ENCODE results near the gene C1orf232. TPM values are rescaled to one million over a fixed set of nuclear protein-coding genes. Genes with fewer than 3 reads are reported as not detected.

The C1orf232 gene
- total RNA-seq, 1 experiment from 2014 or later: not detected

- H3K4me2 ChIP-seq (ENCODE audit: low read length): no peak overlapping the region
- ChIA-PET POLR2A (ENCODE audit: unreplicated experiment) (no interaction called here), CTCF (no interaction called here)
- intact Hi-C loops (cut with micrococcal nuclease): no loop called here
- H3K9ac ChIP-seq (ENCODE audit: low read length): no peak overlapping the region
- H3K9me3 ChIP-seq (ENCODE audit: low read length): no peaks in the 10 kb centered on the region
- TF ChIP-seq EZH2 (IDR thresholded peaks at IDR 0.05; ENCODE audit: low read length, unreplicated experiment) (no peak), EZH2phosphoT487 (IDR thresholded peaks at IDR 0.05; ENCODE audit: borderline replicate concordance, low read length) (no peak), CTCF (conservative IDR thresholded peaks at IDR 0.05; ENCODE audit: low read depth, low read length) (no peak)
- ATAC-seq: no peak
- peaks cover 5% of the 10 kb centered on the region for H3K4me1 ChIP-seq (ENCODE audit: insufficient read depth, low read length)
- no peak overlapping the region for H2AFZ ChIP-seq (ENCODE audit: low read length)
- H3K27ac ChIP-seq (ENCODE audit: low read length): no peak overlapping the region
- no peaks in the 10 kb centered on the region for H3K9me2 ChIP-seq (replicated peaks; ENCODE audit: low read length)
- no peaks in the 10 kb centered on the region for H3F3A ChIP-seq (ENCODE audit: low read length, unreplicated experiment)
- DNase-seq: no peak
- no peaks in the 10 kb centered on the region for H3K36me3 ChIP-seq (ENCODE audit: low read depth, low read length)
- H3K79me2 ChIP-seq (ENCODE audit: low read length): no peaks in the 10 kb centered on the region
- H4K20me1 ChIP-seq (ENCODE audit: low read length): no peaks in the 10 kb centered on the region
- H3K27me3 ChIP-seq (ENCODE audit: low read length): no peaks in the 10 kb centered on the region
- BruUV-seq (replicated peaks): no TSS peak
- H3K4me3 ChIP-seq (ENCODE audit: low read length): no peak overlapping the region
These were observed 14.0 kb downstream of the C1orf232 start for GRCh38 chr1:26154750-26155149.

- intact Hi-C loops (cut with micrococcal nuclease): no loop called here
- Histone ChIP-seq H2AFZ (ENCODE audit: low read length) (no peak overlapping the region), H3K79me2 (ENCODE audit: low read length) (no peaks in the 10 kb centered on the region), H3K4me2 (ENCODE audit: low read length) (no peak overlapping the region), H3K27ac (ENCODE audit: low read length) (no peak overlapping the region), H4K20me1 (ENCODE audit: low read length) (no peaks in the 10 kb centered on the region), H3K9me3 (ENCODE audit: low read length) (no peaks in the 10 kb centered on the region), H3K9me2 (replicated peaks; ENCODE audit: low read length) (no peaks in the 10 kb centered on the region), H3K4me1 (ENCODE audit: insufficient read depth, low read length) (peaks cover 5% of the 10 kb centered on the region), H3K9ac (ENCODE audit: low read length) (no peak overlapping the region), H3K36me3 (ENCODE audit: low read depth, low read length) (no peaks in the 10 kb centered on the region), H3K4me3 (ENCODE audit: low read length) (no peak overlapping the region), H3K27me3 (ENCODE audit: low read length) (no peaks in the 10 kb centered on the region), H3F3A (ENCODE audit: low read length, unreplicated experiment) (no peaks in the 10 kb centered on the region)
- TF ChIP-seq CTCF (conservative IDR thresholded peaks at IDR 0.05; ENCODE audit: low read depth, low read length) (no peak), EZH2 (IDR thresholded peaks at IDR 0.05; ENCODE audit: low read length, unreplicated experiment) (no peak), EZH2phosphoT487 (IDR thresholded peaks at IDR 0.05; ENCODE audit: borderline replicate concordance, low read length) (no peak)
- ChIA-PET CTCF (no interaction called here), POLR2A (ENCODE audit: unreplicated experiment) (no interaction called here)
- no peak for DNase-seq
- no TSS peak for BruUV-seq (replicated peaks)
- ATAC-seq: no peak
These were observed 14.7 kb downstream of the C1orf232 start for GRCh38 chr1:26153966-26154532.

- intact Hi-C loops (cut with micrococcal nuclease): no loop called here
- H3K36me3 ChIP-seq (ENCODE audit: low read depth, low read length): no peaks in the 10 kb centered on the region
- H3K79me2 ChIP-seq (ENCODE audit: low read length): no peaks in the 10 kb centered on the region
- H3K9me2 ChIP-seq (replicated peaks; ENCODE audit: low read length): no peaks in the 10 kb centered on the region
- no peak for ATAC-seq
- no peak overlapping the region for H3K4me2 ChIP-seq (ENCODE audit: low read length)
- no TSS peak for BruUV-seq (replicated peaks)
- TF ChIP-seq EZH2 (IDR thresholded peaks at IDR 0.05; ENCODE audit: low read length, unreplicated experiment) (no peak), EZH2phosphoT487 (IDR thresholded peaks at IDR 0.05; ENCODE audit: borderline replicate concordance, low read length) (no peak), CTCF (conservative IDR thresholded peaks at IDR 0.05; ENCODE audit: low read depth, low read length) (no peak)
- POLR2A ChIA-PET (ENCODE audit: unreplicated experiment): no interaction called here
- no peak overlapping the region for H2AFZ ChIP-seq (ENCODE audit: low read length)
- CTCF ChIA-PET: no interaction called here
- H3K4me3 ChIP-seq (ENCODE audit: low read length): no peak overlapping the region
- H3K9ac ChIP-seq (ENCODE audit: low read length): no peak overlapping the region
- no peaks in the 10 kb centered on the region for H3F3A ChIP-seq (ENCODE audit: low read length, unreplicated experiment)
- no peak overlapping the region for H3K27ac ChIP-seq (ENCODE audit: low read length)
- no peaks in the 10 kb centered on the region for H3K27me3 ChIP-seq (ENCODE audit: low read length)
- no peaks in the 10 kb centered on the region for H3K4me1 ChIP-seq (ENCODE audit: insufficient read depth, low read length)
- H4K20me1 ChIP-seq (ENCODE audit: low read length): no peaks in the 10 kb centered on the region
- no peaks in the 10 kb centered on the region for H3K9me3 ChIP-seq (ENCODE audit: low read length)
- no peak for DNase-seq
These were observed 19.9 kb downstream of the C1orf232 start for GRCh38 chr1:26148887-26149286.

Measured in PC-3 (cell line).